ENCODE measurements around the gene ECT2. TPM values are rescaled to one million over a fixed set of nuclear protein-coding genes. Genes with fewer than 3 reads are reported as not detected.

ECT2 gene
- polyA plus RNA-seq, 1 donor (not counting 4 experiments of a cell fraction or from before 2014, with no cell fraction given) = 34.2 TPM

DNA sequence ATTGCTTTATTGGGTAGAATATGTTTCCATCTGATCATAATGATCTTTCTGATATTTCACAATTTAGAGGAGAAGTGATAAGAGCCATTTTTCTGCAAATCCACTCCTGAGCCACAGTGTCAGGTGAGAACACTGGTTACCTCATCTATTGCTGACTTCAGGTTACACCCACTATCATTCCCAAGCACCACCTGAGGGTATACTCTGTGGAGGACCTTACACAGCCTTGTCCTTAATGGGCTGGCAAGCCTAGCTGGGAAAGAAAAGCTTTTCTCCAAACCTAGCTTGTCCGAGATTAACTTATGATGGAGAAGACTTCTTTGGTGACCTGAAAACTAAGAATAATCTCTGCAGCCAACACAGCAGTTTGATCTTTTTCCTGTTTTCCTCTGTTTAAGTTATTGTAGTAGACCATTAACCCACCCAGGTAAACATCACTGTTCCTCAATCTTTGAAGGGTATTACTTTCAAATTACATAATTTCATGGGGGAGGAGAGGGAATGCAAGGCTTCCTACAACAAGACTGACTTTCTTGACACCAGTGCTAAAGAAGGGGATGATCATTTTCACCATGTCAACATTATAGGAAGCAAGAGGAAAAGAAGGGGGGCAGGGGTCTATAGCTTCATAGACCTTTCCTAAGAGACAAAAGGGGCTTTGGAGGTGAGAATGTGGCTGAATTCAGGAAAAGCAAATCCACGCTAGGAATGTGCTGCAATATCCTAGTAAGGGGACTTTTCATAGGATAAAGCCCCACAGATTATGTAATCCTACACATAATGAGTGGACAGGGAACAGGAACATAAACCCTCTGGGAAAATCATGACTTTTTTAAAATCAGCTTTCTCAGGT lies 41.4 kb upstream of the ECT2 start:
- peaks cover 24% of the 10 kb centered on the region for H3K4me1 ChIP-seq (ENCODE audit: control insufficient read depth, extremely low read depth, insufficient read depth, low read length)
- H3K9me3 ChIP-seq (ENCODE audit: control insufficient read depth, low read depth, low read length) = no peaks in the 10 kb centered on the region
- no peaks in the 10 kb centered on the region for H3K36me3 ChIP-seq (ENCODE audit: control insufficient read depth in 2 of 2, extremely low read depth in 1 of 2, insufficient read depth in 2 of 2, low read length in 2 of 2)
- no peaks in the 10 kb centered on the region for H3K27me3 ChIP-seq (ENCODE audit: control insufficient read depth, extremely low read depth, insufficient read depth, low read length)
- peak overlapping the region; percentile 85 for H3K27ac ChIP-seq (ENCODE audit: control insufficient read depth, insufficient read depth, low read length)
- DNase-seq (ENCODE audit: low read depth, low spot score) (no peak), FAIRE-seq (no peak)
- H3K4me2 ChIP-seq (ENCODE audit: control insufficient read depth, extremely low read depth, insufficient read depth, low read depth, low read length) = peak overlapping the region; percentile 98
- H3K4me3 ChIP-seq (ENCODE audit: control insufficient read depth in 2 of 3, extremely low read depth in 1 of 3, insufficient read depth in 2 of 3, low read depth in 1 of 3, low read length in 3 of 3) = peak overlapping the region in 2 of 3 experiments; percentile 84 to 88
- no peaks in the 10 kb centered on the region for H3K9me1 ChIP-seq (ENCODE audit: control insufficient read depth, extremely low read depth, insufficient read depth, low read length)
- dilution Hi-C loops (cut with MboI; ENCODE audit: extremely low pct_ligation_motif_present, low sequenced_read_pairs) = no loop called here
- peak overlapping the region; percentile 84 for H3K9ac ChIP-seq (ENCODE audit: control insufficient read depth, extremely low read depth, insufficient read depth, low read length)
- H4K20me1 ChIP-seq (ENCODE audit: control insufficient read depth, extremely low read depth, insufficient read depth, low read length) = no peaks in the 10 kb centered on the region
- H2AFZ ChIP-seq (ENCODE audit: control insufficient read depth, low read length) = no peak overlapping the region
- peaks cover 20% of the 10 kb centered on the region for H3K79me2 ChIP-seq (ENCODE audit: control insufficient read depth, insufficient read depth, low read length)
- TF ChIP-seq EZH2 (IDR thresholded peaks at IDR 0.05; ENCODE audit: low read length) = no peak
- TF ChIP-seq, protein P1, sequence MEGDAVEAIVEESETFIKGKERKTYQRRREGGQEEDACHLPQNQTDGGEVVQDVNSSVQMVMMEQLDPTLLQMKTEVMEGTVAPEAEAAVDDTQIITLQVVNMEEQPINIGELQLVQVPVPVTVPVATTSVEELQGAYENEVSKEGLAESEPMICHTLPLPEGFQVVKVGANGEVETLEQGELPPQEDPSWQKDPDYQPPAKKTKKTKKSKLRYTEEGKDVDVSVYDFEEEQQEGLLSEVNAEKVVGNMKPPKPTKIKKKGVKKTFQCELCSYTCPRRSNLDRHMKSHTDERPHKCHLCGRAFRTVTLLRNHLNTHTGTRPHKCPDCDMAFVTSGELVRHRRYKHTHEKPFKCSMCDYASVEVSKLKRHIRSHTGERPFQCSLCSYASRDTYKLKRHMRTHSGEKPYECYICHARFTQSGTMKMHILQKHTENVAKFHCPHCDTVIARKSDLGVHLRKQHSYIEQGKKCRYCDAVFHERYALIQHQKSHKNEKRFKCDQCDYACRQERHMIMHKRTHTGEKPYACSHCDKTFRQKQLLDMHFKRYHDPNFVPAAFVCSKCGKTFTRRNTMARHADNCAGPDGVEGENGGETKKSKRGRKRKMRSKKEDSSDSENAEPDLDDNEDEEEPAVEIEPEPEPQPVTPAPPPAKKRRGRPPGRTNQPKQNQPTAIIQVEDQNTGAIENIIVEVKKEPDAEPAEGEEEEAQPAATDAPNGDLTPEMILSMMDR (optimal IDR thresholded peaks at IDR 0.05 in 1 of 3, IDR thresholded peaks at IDR 0.05 in 1 of 3, conservative IDR thresholded peaks at IDR 0.05 in 1 of 3; ENCODE audit: extremely low read depth in 1 of 3, insufficient read depth in 2 of 3, low read length in 3 of 3) = no peak

DNA sequence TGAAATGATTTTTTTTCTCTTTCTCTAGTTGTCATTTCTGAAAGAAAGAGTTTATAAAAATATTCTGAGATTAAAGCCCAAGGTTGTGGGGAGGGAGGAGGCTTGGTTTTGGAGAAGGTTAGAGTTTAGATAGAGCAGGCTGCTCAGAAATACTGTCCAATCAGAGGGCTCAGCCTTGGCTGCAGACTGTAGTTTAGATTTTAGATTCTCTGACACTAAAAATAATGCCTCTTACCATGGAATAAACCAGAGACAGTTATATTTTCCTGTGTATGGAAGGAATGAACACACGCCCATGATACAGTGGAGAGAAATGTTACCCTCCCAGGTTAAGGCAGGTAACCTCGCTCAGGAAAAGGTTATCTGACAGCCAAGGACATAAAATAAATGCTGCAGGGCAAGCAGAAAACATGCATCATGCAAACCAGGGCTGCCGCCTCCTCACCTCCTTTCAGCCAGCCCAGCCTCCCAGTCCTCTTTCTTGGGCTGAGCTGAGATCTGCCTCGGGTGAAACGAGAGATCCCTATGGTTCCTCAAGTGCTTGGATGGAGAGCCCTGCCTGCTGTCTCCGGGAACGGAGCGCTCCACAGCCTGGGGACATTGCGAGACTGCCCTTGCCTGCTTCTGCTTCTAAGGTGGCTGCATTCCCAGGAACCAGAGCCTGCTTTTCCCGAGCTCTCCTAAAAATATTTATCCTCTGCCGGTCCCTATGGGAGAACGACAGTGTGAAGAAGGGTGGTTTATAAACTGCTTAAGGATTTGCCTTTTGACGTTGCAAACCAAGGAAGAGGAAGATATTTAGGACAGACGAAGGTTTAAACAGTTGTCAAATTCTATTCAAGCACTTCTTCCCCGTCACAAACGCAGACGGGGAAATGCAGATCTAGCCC lies 40.5 kb upstream of the ECT2 start:
- Histone ChIP-seq H3K27me3 (ENCODE audit: control insufficient read depth, extremely low read depth, insufficient read depth, low read length) (no peaks in the 10 kb centered on the region), H3K36me3 (ENCODE audit: control insufficient read depth in 2 of 2, extremely low read depth in 1 of 2, insufficient read depth in 2 of 2, low read length in 2 of 2) (no peaks in the 10 kb centered on the region), H3K9me1 (ENCODE audit: control insufficient read depth, extremely low read depth, insufficient read depth, low read length) (no peaks in the 10 kb centered on the region), H3K4me3 (ENCODE audit: control insufficient read depth in 2 of 3, extremely low read depth in 1 of 3, insufficient read depth in 2 of 3, low read depth in 1 of 3, low read length in 3 of 3) (peak overlapping the region; percentile 66 to 88 (median 84)), H3K9ac (ENCODE audit: control insufficient read depth, extremely low read depth, insufficient read depth, low read length) (peak overlapping the region; percentile 84), H3K79me2 (ENCODE audit: control insufficient read depth, insufficient read depth, low read length) (peaks cover 20% of the 10 kb centered on the region), H4K20me1 (ENCODE audit: control insufficient read depth, extremely low read depth, insufficient read depth, low read length) (no peaks in the 10 kb centered on the region), H3K4me2 (ENCODE audit: control insufficient read depth, extremely low read depth, insufficient read depth, low read depth, low read length) (peak overlapping the region; percentile 98), H2AFZ (ENCODE audit: control insufficient read depth, low read length) (peak overlapping the region; percentile 98), H3K27ac (ENCODE audit: control insufficient read depth, insufficient read depth, low read length) (peak overlapping the region; percentile 85), H3K4me1 (ENCODE audit: control insufficient read depth, extremely low read depth, insufficient read depth, low read length) (peaks cover 24% of the 10 kb centered on the region), H3K9me3 (ENCODE audit: control insufficient read depth, low read depth, low read length) (no peaks in the 10 kb centered on the region)
- FAIRE-seq (no peak), DNase-seq (ENCODE audit: low read depth, low spot score) (no peak)
- TF ChIP-seq, protein P1 (optimal IDR thresholded peaks at IDR 0.05 in 1 of 3, IDR thresholded peaks at IDR 0.05 in 1 of 3, conservative IDR thresholded peaks at IDR 0.05 in 1 of 3; ENCODE audit: extremely low read depth in 1 of 3, insufficient read depth in 2 of 3, low read length in 3 of 3) = no peak
- TF ChIP-seq EZH2 (IDR thresholded peaks at IDR 0.05; ENCODE audit: low read length) = no peak
- dilution Hi-C loops (cut with MboI; ENCODE audit: extremely low pct_ligation_motif_present, low sequenced_read_pairs) = no loop called here

Data from keratinocyte (primary cell).